Fibroblast of upper back skin (primary cell): ENCODE measurements around the gene CST1.
"Not testable (repeated sequence)": the region's sequence is repeated elsewhere in the genome, so short reads cannot be mapped to it uniquely, and the experiment has no call there.

Experiments used
- DNase-seq: peaks from one replicate; pipeline ENCODE4 v3.0.0-alpha.2; 2013

The CST1 gene, protein sequence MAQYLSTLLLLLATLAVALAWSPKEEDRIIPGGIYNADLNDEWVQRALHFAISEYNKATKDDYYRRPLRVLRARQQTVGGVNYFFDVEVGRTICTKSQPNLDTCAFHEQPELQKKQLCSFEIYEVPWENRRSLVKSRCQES

DNA sequence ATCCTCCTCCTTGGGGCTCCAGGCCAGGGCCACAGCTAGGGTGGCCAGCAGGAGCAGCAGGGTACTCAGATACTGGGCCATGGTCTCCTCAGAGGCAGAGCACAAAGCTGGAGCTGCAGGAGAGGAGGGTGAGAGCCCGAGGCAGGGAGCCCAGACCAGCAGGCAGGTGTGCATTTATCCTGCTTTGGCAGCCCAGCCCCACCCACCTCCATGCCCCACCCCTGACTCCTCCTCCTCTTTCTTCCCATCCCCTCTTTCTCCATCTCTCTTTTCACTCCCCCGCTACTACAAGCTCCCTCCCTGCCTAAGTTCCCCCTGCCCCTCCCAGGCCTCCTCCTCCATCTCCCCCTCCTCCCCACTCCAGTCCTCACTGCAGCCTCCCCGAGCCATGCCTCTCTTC, at the start of gene CST1:
TSS of gene CST1 (minus strand) at position 150 of the 400 bp plus-strand sequence. CDS start at position 81, 69 bp downstream.
- not testable (repeated sequence) for DNase-seq

DNA sequence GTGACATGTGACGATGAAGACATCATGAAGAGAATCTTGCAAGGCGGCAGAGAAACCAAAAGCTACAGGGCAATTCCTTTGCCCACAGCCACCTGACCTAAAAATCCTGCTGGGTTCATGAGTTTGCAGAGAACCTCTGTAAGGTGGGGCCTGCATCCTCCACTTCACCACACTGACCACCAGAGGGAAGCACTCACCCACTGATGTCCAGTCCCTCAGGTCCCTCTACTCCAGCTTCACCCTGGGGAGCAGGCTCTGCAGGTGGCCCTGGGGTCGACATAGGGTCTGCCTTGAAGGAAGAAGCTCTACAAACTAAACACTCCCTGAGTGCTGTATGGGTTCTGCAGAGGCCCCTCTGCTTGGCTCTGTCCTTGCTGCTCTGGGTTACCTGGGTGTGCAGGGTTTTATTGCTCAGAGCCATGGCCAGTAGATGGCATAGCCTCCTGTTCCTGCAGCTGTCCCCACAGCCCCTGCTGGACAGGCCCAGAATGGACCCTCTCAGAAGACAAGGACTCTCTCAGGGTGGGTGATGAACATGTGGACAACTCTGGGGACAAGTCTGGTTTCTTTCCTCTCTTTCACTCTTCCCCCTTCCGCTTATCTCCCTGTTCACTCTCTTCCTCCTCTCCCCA, 48.6 kb upstream of the CST1 start:
- DNase-seq: not testable (repeated sequence)

DNA sequence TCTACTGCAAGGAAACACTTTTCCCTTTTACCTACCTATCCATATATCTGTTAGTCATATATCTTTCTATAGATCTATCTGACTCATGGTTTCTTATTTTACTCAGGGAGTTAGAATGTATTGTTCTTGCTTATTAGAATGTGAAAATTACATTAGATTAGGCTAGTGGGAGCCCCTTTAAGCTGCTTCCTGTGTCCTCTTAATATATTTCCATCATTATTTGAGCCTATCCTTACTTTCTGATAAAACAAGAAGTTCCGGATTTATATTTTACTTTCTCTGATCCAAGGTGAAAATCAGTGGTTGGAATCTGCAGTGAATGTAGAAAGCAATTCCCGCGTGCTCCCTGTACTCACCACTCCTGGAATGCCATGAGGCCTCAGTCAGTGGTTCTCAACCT, 44.8 kb upstream of the CST1 start:
- DNase-seq: no peak

DNA sequence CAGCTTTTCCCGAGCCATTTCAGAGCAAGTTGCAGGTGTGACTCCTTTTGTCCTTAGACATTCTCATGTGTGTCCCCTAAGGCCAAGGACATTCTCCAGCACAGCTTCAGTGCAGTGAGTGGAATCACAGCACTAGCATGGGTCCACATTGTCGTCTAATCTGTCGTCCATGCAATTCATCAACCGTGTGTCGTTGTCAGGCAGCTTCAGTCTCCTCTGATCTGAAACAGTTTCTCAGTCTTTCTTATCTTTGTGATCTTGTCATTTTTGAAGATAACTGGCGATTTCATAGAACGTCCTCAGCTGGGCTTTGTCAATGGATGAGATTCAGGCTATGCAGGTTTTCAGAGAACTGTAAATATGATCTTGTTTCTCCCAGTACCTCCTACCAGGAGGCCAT, 44.1 kb upstream of the CST1 start:
- no peak for DNase-seq

DNA sequence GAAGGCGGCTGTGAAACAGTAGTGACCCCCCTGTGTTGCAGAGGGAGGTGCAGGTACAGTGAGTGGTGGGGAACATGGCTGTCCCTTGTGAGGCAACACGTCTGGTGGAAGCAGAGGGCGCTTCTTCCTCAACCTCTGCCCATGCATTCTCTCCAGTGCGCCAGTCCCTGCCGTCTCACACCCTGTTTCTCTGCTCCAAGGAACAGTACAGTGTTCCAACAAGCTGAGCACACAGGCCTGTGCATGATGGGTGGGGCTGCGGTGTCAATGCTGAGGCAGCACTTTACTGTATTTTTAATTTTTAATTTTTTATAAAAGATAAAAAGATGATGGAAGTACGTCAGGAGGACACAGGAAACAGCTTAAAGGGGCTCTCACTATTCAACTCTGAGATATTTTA, 43.3 kb upstream of the CST1 start:
- no peak for DNase-seq

DNA sequence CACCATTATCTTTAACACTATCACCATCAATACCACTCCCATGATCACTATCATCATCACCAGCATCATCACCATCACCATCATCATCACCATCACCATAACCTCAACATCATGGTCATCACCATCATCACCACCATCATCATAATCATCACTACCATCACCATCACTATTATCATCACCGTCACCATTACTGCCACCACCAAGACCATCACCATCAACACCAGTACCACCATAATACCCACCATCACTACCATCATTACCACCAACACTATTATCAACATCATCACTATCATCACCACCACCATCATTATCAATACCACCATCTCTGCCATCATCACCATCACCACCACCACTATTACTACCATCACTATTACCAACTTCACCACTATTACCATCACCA, 32.7 kb upstream of the CST1 start:
- DNase-seq: no peak

DNA sequence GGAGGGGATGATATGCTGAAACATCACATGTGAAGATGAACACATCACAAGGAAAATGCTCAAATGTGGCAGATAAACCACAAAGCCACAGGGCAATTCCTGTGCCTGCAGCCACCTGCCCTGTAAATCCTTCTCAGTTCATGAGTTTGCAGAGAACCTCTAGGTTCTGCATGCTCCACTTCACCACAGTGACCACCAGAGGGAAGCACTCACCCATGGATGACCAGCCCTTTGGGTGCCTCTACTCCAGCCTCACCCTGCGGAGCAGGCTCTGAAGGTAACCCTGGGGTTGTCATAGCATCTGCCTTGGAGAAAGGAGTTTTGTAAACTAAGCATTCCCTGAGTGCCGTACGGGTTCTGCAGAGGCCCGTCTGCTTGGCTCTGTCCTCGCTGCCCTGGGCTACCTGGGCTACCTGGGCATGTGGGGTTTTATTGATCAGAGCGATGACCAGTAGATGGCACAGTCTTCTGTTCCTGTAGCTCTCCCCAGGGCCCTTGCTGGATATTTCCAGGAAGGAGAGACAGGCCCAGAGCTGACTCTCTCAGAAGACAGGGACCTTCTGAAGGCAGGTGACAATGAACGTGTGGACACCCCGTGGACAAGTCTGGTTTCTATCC, 31.7 kb upstream of the CST1 start:
- no peak for DNase-seq

DNA sequence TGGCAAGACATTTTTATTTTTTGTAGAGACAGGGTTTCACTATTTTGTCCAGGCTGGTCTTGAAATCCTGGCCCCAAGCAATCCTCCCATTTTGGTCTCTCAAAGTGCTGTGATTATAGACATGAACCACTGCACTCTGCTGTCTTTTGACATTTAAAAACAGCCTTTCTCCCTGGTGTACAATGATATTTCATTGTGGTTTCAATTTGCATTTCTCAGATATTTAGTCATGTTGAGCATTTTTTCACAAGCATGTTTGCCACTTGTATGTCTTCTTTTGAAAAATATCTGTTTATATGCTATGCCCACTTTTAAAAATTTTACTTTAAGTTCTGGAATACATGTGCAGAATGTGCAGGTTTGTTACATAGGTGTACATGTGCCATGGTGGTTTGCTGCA, 27.9 kb upstream of the CST1 start:
- peak; percentile 28 for DNase-seq

DNA sequence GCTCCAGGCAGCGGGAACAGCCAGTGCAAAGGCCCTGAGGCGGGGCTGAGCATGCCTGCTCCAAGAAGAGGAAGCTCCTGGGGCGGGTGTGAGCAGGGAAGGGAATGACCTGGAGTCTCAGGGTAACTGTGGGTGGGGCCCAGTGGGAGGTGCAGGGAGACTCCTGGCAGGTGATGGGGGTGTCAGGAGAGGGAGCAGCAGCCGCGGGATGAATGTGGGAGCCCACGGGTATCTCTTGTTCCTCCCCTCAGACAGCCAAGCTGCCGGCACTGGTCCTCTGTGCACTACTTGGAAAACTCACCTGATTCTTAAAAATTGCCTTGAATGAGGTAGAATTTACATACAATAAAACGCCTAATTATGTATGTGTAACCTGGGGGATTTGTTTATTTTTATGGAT, 26.6 kb upstream of the CST1 start:
- DNase-seq: not testable (repeated sequence)

DNA sequence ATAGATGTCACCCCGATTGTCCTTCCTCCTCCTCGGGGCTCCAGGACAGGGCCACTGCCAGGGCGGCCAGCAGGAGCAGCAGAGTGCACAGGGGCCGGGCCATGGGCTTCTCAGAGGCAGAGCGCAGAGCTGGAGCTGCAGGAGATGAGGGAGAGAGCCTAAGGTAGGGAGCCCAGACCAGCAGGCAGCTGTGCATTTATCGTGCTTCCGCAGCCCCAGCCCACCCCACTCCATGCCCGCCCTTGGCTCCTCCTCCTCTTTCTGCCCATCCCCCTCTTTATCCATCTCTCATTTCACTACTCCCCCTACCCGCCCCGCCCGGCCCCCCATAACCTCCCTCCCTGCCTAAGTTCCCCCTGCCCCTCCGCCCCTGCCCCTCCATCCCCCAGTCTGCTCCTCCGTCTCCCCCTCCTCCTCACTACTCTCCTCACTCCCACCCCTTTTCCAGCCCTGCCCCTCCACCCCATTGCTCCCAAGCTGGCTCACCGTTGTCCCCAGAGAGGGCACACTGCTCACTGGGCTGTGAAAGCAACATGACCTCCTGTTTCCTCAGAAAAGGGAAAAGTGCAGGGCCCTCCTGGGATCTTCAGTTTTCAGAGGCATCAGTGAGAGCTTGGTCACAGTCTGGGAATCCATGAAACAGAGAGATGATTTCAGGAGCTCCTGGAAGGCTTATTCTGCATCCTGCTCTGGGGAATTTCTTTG, 25.5 kb upstream of the CST1 start:
- peak; percentile 17 for DNase-seq

DNA sequence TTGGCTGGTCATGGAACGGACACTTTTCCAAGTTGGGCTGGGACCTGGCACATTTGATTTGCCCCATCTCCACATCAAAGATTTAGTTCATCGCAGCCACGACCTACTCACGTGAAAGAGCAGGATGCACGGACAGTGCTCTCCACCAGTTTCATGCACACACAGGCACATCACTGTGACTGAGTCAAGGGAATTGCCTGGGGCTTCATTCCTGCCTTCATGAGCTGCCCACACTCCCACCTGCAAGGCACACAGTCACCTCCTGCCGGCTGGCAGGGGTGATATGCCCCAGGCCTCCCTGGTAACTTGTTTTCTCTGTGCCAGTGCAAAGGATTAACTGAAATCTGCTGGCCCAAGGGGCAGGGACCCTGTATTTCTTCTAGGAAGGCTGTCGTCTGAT, 23.3 kb upstream of the CST1 start:
- DNase-seq: no peak

DNA sequence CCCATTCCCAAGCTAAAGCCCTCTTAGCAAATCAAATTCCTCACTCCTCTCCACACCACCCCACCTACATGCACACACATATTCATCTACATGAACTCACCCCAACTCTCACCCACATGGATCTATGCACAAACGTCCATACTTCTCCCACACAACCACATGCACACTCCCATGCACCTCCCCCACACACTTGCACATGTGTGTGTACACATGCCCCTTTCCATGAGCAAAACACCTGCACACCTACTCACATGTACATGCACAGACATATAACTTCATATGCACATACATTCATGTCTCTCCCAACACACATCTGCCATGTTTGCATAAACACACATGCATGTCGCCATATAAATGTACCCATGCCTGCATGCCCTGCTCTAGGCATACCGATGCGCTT, 22.8 kb upstream of the CST1 start:
- DNase-seq: no peak

DNA sequence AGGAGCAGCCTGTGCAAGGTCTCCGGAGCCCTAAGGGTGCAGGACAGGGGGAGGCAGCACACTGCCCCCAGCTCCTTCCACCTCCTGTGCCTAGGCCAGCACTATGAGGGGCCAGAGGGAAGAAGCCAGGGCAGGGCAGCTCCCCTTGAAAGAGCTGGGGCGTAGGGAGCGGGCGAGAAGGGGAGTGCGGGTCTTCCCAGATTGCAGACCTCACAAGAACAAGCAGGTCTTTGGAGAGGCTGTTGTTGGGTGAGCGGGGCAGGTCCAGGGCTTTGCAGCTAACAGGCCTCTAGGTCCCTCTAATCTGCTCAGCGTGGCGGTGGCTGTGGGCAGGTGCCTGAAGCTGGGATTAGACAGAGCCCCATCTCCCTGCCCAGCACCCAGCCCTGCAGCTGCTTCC, 22.4 kb upstream of the CST1 start:
- DNase-seq: no peak

DNA sequence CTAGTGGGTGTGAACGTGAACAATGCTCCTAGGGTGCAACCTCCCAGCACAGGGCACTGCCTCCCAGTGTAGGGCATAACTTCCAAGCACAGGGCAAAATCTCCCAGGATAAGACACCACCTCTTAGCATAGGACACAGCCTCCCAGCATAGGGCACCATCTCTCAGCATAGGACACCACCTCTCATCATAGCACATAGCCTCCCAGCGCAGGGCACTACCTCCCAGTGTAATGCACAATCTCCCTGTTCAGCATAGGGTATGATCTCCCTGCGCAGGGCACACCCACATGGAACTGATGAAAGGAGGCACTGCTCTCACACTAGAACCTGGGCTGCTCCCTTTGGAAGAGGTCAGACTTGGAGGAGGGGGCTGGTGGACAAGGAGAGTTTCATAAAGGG, 21.3 kb upstream of the CST1 start:
- DNase-seq: no peak

DNA sequence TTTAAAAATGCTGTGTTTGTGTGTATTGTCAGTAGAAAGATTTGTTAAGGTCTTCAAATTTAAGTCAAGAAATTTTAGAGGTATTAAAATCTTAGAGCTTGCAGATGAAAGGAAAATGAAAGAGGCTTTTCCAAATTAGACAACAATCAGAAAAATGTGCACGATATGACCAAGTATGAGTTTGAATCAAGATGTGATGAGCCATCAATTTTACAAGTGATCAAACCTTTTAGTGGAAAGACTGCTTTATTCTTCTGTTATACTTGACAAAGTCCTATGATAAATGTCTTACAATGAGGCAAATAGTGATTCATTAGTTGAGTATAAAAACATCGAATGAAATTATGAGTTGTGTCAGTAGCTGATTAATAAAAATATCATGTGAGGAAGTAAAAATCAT, 19.6 kb upstream of the CST1 start:
- DNase-seq: no peak

DNA sequence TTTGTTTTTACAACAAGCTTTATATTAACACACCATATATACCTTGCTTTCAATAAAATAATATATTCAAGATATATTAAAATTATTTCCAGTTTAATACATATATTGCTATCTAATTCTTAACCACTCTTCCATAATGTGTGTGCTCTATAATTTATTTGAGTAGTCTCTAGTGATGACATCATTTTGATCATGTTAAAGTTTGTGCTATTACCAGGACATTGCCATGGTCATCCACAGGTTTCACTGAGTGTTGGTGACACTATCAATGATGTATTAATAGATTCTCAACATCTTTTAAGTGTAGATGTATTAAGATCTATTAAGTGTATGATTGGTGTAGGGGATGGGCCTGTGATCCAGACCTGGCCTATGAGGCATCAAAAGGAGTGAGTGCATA, 17.8 kb upstream of the CST1 start:
- not testable (repeated sequence) for DNase-seq

DNA sequence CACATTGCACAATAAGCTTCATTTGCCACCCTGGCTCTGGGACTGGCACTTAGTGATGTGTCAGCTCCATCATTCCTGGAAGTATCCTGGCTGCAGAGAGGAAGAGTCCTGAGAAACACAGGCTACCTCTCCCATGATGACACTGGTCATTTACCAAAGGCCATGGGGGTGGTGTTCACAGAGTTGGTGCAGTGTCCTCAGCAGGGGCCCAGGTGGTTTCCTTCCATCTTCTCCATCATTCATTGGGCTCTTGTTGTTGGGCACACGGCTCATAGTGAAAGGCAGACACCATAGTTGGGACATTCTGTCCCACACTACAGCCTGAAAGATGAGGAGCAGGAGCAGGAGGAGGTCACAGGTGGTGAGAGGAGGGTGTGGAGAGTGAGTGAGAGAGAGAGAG, 15.8 kb upstream of the CST1 start:
- no peak for DNase-seq

DNA sequence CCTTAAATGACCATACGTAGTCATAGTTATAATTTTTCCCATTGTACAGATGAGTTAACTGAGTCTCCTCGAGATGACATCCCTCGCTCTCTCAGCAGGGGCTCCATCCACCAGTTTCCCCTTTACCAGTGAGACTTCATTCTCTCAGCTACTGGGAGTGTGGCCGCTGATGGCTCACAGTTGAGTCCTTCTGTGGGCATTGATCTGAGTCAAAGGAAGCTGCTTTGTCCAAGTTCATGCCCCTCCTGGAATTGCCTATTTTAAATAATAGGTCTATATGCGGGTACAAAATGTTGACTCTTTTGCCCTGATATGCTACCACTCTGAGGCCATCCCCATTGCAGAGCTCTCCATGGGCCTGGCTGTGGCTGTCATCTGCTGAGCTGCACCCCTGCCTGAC, 14.8 kb upstream of the CST1 start:
- no peak for DNase-seq

DNA sequence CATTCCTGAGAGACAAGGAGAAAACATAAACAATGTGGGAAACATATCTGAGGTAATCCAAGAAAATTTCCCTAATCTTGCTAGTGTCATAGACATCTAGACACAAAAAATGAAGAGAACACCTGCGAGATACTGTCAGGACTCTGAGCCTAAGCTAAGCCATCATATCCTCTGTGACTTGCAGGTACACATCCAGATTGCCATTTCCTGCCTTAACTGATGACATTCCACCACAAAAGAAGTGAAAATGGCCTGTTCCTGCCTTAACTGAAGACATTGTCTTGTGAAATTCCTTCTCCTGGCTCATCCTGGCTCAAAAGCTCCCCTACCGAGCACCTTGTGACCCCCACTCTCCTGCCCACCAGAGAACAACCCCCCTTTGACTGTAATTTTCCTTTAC, 13.9 kb upstream of the CST1 start:
- DNase-seq: not testable (repeated sequence)

DNA sequence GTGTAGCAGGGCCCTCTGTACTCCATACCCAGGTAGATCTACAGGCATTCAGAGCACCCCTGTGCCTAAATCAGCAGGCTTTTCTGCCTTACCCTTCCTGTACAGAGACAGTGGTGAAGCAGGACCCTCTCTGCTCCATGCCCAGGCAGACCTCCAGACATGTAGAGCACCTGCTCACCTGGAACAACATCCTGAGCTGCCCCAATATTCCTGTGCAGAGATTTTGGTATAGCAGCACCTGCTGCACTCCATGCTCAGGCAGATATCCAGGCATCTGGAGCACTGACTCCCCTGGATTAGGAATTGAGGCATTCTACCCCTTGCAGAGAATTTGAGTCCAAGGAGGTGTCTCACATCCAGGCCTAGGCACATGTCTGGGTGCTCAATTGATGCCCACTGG, 12.6 kb upstream of the CST1 start:
- no peak for DNase-seq

DNA sequence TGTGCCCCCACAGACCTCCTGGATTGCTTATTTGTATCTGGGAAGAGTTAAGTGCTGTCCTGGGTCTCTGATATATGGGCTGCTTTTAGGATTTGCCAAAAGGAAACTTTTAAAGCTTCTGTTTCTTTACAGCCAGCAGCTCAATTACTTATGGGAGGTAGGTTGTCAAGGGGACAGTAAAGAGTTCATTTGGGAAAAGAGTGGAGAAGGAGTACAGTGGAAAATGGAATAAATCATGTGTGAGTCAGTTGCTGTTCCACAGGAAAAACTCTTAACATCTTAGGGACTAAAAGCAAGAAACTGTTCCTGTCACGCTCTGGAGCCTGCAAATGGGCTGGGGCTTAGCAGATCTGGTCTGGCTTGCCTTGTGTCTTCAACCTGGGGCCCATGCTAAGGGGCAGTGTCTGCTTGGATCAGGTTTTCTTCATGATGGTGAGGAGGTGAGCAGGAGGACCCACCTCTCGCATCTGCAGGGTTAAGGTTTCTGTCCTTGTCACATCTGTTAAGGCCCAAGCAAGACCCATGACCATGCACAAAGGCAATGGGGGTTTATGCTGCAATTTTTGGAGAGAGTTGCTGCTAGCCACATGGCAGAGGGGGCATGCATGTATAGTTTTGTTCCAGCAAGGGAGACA, 8.7 kb upstream of the CST1 start:
- DNase-seq: no peak

DNA sequence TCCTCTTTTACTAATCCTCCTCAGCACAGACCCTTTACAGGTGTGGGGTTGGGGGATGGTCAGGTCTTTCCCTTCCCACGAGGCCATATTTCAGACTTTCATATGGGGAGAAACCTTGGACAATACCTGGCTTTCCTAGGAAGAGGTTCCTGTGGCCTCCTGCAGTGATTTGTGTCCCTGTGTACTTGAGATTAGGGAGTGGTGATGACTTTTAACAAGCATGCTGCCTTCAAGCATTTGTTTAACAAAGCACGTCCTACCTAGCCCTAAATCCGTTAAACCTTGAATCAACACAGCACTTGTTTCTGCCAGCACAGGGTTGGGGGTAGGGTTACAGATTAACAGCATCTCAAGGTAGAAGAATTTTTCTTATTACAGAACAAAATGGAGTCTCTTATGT, 6.1 kb upstream of the CST1 start:
- DNase-seq: not testable (repeated sequence)

DNA sequence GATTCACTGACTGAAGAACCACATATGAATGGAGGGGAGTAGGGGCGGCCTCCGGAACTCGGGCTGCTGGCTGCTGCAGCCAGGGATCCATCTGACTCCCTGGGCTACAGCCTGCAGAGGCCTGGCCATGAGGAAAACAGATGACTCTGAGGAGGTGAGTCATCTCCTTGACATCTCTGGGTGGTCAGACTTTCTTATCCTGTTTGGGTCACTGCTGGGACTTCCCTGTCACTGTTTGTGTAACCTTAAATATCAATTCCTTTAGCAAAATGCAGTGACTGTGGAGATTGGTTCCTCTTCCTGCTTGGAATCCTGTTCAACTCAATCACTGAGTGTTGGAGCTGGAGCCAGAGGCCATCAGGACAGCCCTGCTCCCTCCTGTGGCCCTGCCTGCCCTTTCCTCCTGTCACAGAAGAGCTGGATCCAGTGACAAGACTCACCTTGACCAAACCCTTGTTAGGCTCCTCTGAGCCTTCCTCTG, 4.4 kb upstream of the CST1 start:
- peak; percentile 50 for DNase-seq

DNA sequence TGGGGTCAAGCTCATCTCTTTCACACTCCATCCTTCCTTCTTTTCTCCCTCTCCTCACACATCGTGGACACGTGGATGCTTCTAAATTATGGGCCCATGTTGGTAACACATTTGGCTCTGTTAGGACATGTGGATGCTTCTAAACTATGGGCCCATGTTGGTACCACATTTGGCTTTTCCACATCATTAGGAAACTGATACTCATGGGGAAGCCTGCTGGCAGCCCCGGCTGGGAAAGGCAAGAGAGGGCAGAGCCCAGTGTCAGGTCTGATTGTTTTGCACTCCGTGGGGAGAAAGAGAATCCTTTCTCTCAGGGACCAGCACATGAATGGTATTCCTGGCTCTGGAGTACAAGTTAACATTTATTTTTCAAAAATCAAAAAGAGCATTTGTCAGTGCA, 4.0 kb upstream of the CST1 start:
- DNase-seq: no peak
